K562 (cell line): ENCODE measurements around the gene LEO1. TPM values are rescaled to one million over a fixed set of nuclear protein-coding genes. Genes with fewer than 3 reads are reported as not detected.
A peak's percentile ranks its signal among the peaks of the same experiment; 100 is the strongest.

ENCODE experiments used
- EGR1 ChIP-seq: fragments of 450-650 bp; conservative IDR thresholded peaks from 2 replicates; pipeline ENCODE4 v1.6.1; 2017; ENCODE audit warnings: mild to moderate bottlenecking
- FOXA1 ChIP-seq: fragments of 450-650 bp; IDR thresholded peaks from 2 replicates; pipeline ENCODE4 v1.6.1; 2016; ENCODE audit warnings: mild to moderate bottlenecking, borderline replicate concordance
- FOXA3 ChIP-seq, 2 experiments: fragments of 450-650 bp in 1 of 2; sonication (generic) in 1 of 2; formaldehyde crosslinking; IDR thresholded peaks in 1 of 2; conservative IDR thresholded peaks in 1 of 2; 2 replicates each; pipeline versions ENCODE4 v1.4.0 to v1.8.0; 2020 to 2022; ENCODE audit warnings: mild to moderate bottlenecking in 2 of 2, missing genetic modification reagents in 1 of 2
- FOXK1 ChIP-seq: sonication (generic); formaldehyde crosslinking; IDR thresholded peaks from 2 replicates; pipeline ENCODE4 v1.8.0; 2022; ENCODE audit warnings: missing genetic modification reagents, mild to moderate bottlenecking, borderline replicate concordance
- HIVEP1 ChIP-seq: fragments of 250-450 bp; sonication (Bioruptor Pico); IDR thresholded peaks from 2 replicates; pipeline ENCODE4 v1.4.0; 2020; ENCODE audit warnings: mild to moderate bottlenecking
- HLTF ChIP-seq: fragments of 450-650 bp; IDR thresholded peaks from 2 replicates; pipeline ENCODE4 v1.6.1; 2016
- KAT2B ChIP-seq: IDR thresholded peaks from one replicate; pipeline ENCODE4 v1.6.1; 2012; ENCODE audit warnings: low read depth, mild to moderate bottlenecking, control low read depth, inconsistent platforms, low read length, moderate library complexity
- KDM5B ChIP-seq: fragments of 200-600 bp; sonication (generic); IDR thresholded peaks from 2 replicates; pipeline ENCODE4 v1.6.1; 2012; ENCODE audit warnings: low read depth, mild to moderate bottlenecking, moderate library complexity, low read length, control low read depth, inconsistent platforms; ENCODE audit not compliant: insufficient replicate concordance
- PYGO2 ChIP-seq: fragments of 450-650 bp; IDR thresholded peaks from 2 replicates; pipeline ENCODE4 v1.6.1; 2016; ENCODE audit warnings: mild to moderate bottlenecking, missing genetic modification characterization, moderate library complexity, missing compliant biosample characterization
- SMARCC2 ChIP-seq: fragments of 450-650 bp; IDR thresholded peaks from 2 replicates; pipeline ENCODE4 v1.6.1; 2017; ENCODE audit warnings: antibody characterized with exemption, moderate library complexity, mild to moderate bottlenecking, low read depth
- SMARCE1 ChIP-seq: fragments of 450-650 bp; IDR thresholded peaks from 2 replicates; pipeline ENCODE4 v1.7.1; 2016; ENCODE audit warnings: mild to moderate bottlenecking
- TBP ChIP-seq: optimal IDR thresholded peaks from 2 replicates; pipeline ENCODE3; 2011; ENCODE audit warnings: low read depth, low read length, improper control_type of control experiment
- TSC22D4 ChIP-seq: fragments of 450-650 bp; IDR thresholded peaks from 2 replicates; pipeline ENCODE4 v1.6.1; 2016; ENCODE audit warnings: missing genetic modification characterization, missing biosample characterization, control low read depth
- ZBED1 ChIP-seq: IDR thresholded peaks from 2 replicates; pipeline ENCODE4 v1.6.1; 2014
- ZNF121 ChIP-seq: sonication (generic); formaldehyde crosslinking; conservative IDR thresholded peaks from 2 replicates; pipeline ENCODE4 v1.8.0; 2022; ENCODE audit warnings: missing genetic modification reagents
- ZNF165 ChIP-seq: fragments of 250-450 bp; sonication (Bioruptor Pico); IDR thresholded peaks from 2 replicates; pipeline ENCODE4 v1.4.0; 2020; ENCODE audit warnings: borderline replicate concordance
- ZNF174 ChIP-seq: fragments of 250-450 bp; sonication (Bioruptor Pico); IDR thresholded peaks from 2 replicates; pipeline ENCODE4 v1.4.0; 2020; ENCODE audit warnings: mild to moderate bottlenecking
- ZNF41 ChIP-seq: fragments of 250-450 bp; sonication (Bioruptor Pico); conservative IDR thresholded peaks from 2 replicates; pipeline ENCODE4 v1.4.0; 2020; ENCODE audit warnings: mild to moderate bottlenecking
- ZNF436 ChIP-seq: fragments of 250-450, 450-650 bp; sonication (Bioruptor Pico); formaldehyde crosslinking; IDR thresholded peaks from 2 replicates; pipeline ENCODE4 v1.7.0; 2020; ENCODE audit warnings: mild to moderate bottlenecking
- ZNF445 ChIP-seq: fragments of 250-450 bp; sonication (Bioruptor Pico); IDR thresholded peaks from 2 replicates; pipeline ENCODE4 v1.4.0; 2020; ENCODE audit warnings: low read depth, mild to moderate bottlenecking, moderate library complexity
- polyA plus RNA-seq, 8 experiments: library from polyadenylated mRNA; depleted of rRNA in 4 of 8; stranded (reverse) in 5 of 8; unstranded in 3 of 8; fragments of >200 nt; fragmentation: Nextera tagmentation in 2 of 8; fragmentation: Illumina TruSeq in 1 of 8; extraction: Ambion mirVana in 2 of 8; extraction: Trizol in 1 of 8; gene quantifications; 2 replicates each; pipeline versions ENCODE4 v1.2.1 to v1.2.3, GENCODE V29; 2011 to 2014; ENCODE audit warnings: inconsistent platforms in 1 of 8, missing spikeins in 1 of 8
- total RNA-seq, 7 experiments: library from RNA; depleted of rRNA in 6 of 7; stranded (reverse); fragments of >200 nt in 6 of 7; fragmentation: Illumina TruSeq in 2 of 7; extraction: Trizol in 2 of 7; gene quantifications; 2 replicates each; pipeline versions ENCODE4 v1.2.1 to v1.2.3, GENCODE V29; 2011 to 2021; ENCODE audit warnings: low replicate concordance in 1 of 7
- TF ChIP-seq, protein P1 (sequence below): fragments of 450-650 bp; conservative IDR thresholded peaks from 2 replicates; pipeline ENCODE4 v1.6.1; 2016; ENCODE audit warnings: missing genetic modification characterization, low read depth, mild to moderate bottlenecking, missing compliant biosample characterization, moderate library complexity
- TF ChIP-seq, protein P2 (sequence below): sonication (generic); formaldehyde crosslinking; IDR thresholded peaks from 2 replicates; pipeline ENCODE4 v1.8.0; 2022; ENCODE audit warnings: mild to moderate bottlenecking, missing genetic modification reagents
- TF ChIP-seq, protein P3 (sequence below), 2 experiments: IDR thresholded peaks; 2 replicates each; pipeline ENCODE4 v1.6.1; 2011; ENCODE audit warnings: borderline replicate concordance in 1 of 2, control low read depth in 1 of 2, low read depth in 1 of 2, low read length in 1 of 2, mild to moderate bottlenecking in 1 of 2, mixed read lengths in 1 of 2, moderate library complexity in 1 of 2; ENCODE audit not compliant: insufficient read depth in 1 of 2, insufficient read length in 1 of 2, poor library complexity in 1 of 2, severe bottlenecking in 1 of 2; ENCODE audit errors: extremely low read depth in 1 of 2

Gene LEO1
- total and polyA plus RNA-seq, 9 of the 15 experiments (the other 6 are each of a cell fraction or from before 2014, with no cell fraction given): 8.4 to 48.3 (median 37.9) TPM

DNA sequence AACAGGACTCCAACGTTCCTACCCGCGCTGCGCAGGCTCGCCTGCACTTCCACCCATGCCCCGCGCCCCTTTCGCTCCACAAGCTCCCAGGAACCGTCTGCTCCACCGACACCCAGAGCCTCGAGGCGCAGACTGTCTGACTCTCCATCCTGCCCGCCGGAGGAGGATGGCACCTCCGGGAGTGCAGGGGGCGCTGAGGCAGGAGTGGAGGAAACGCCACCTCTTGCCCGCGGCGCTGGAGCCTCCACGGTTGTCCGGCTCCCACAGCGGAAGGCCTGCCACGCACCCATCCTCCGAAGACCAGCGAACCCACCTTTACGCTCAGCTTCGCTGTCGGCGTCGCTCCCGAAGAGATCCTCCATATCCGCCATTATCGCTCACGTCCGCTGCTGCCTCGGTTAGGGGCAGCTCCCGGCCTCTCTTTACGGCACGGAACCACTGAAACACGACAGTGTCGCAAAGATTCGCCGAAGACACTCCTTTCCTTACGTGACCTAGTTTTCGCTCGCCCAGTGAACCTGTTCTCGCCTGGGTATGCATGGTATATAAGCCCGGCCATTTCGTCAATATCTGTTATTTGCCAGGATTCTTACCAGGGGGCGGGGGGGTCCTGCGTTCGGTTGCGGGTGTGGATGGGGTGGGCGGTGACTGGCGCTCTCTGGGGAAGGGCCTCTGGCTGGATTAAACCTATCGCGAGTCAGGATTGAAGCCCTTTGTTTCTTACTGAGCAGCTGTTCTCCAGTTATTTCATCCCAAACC lies at the start of gene LEO1 (continued):
- TF ChIP-seq ZNF174 (CRISPR knock-in tag) (no peak), FOXK1 (CRISPR knock-in tag) (no peak; the same call in 1 of the 2 replicates), KDM5B (peak; percentile 74), ZNF121 (no peak), SMARCC2 (0 out of 2 replicates have a peak, but pooled peaks have one; percentile 23), TSC22D4 (tag) (no peak), ZNF41 (no peak), PYGO2 (no peak), ZNF165 (CRISPR knock-in tag) (no peak), HIVEP1 (no peak), EGR1 (no peak), TBP (peak; percentile 89), FOXA3 (CRISPR knock-in tag; conservative IDR thresholded peaks at IDR 0.05 in 1 of 2, IDR thresholded peaks at IDR 0.05 in 1 of 2) (no peak), HLTF (0 out of 2 replicates have a peak, but pooled peaks have one; percentile 53), FOXA1 (no peak), KAT2B (no peak), ZNF445 (no peak), SMARCE1 (no peak), ZNF436 (no peak), ZBED1 (peak; percentile 60)
- TF ChIP-seq, protein P1, sequence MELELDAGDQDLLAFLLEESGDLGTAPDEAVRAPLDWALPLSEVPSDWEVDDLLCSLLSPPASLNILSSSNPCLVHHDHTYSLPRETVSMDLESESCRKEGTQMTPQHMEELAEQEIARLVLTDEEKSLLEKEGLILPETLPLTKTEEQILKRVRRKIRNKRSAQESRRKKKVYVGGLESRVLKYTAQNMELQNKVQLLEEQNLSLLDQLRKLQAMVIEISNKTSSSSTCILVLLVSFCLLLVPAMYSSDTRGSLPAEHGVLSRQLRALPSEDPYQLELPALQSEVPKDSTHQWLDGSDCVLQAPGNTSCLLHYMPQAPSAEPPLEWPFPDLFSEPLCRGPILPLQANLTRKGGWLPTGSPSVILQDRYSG (tag): no peak
- TF ChIP-seq, protein P2, sequence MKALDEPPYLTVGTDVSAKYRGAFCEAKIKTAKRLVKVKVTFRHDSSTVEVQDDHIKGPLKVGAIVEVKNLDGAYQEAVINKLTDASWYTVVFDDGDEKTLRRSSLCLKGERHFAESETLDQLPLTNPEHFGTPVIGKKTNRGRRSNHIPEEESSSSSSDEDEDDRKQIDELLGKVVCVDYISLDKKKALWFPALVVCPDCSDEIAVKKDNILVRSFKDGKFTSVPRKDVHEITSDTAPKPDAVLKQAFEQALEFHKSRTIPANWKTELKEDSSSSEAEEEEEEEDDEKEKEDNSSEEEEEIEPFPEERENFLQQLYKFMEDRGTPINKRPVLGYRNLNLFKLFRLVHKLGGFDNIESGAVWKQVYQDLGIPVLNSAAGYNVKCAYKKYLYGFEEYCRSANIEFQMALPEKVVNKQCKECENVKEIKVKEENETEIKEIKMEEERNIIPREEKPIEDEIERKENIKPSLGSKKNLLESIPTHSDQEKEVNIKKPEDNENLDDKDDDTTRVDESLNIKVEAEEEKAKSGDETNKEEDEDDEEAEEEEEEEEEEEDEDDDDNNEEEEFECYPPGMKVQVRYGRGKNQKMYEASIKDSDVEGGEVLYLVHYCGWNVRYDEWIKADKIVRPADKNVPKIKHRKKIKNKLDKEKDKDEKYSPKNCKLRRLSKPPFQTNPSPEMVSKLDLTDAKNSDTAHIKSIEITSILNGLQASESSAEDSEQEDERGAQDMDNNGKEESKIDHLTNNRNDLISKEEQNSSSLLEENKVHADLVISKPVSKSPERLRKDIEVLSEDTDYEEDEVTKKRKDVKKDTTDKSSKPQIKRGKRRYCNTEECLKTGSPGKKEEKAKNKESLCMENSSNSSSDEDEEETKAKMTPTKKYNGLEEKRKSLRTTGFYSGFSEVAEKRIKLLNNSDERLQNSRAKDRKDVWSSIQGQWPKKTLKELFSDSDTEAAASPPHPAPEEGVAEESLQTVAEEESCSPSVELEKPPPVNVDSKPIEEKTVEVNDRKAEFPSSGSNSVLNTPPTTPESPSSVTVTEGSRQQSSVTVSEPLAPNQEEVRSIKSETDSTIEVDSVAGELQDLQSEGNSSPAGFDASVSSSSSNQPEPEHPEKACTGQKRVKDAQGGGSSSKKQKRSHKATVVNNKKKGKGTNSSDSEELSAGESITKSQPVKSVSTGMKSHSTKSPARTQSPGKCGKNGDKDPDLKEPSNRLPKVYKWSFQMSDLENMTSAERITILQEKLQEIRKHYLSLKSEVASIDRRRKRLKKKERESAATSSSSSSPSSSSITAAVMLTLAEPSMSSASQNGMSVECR: peak; percentile 59; the same call in 1 of the 2 replicates
- TF ChIP-seq, protein P3, sequence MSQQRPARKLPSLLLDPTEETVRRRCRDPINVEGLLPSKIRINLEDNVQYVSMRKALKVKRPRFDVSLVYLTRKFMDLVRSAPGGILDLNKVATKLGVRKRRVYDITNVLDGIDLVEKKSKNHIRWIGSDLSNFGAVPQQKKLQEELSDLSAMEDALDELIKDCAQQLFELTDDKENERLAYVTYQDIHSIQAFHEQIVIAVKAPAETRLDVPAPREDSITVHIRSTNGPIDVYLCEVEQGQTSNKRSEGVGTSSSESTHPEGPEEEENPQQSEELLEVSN (IDR thresholded peaks at IDR 0.05; ENCODE audit: borderline replicate concordance in 1 of 2, extremely low read depth in 1 of 2, insufficient read depth in 1 of 2, insufficient read length in 1 of 2, low read depth in 1 of 2, low read length in 1 of 2, poor library complexity in 1 of 2, severe bottlenecking in 1 of 2): peak in 1 of 2 experiments; percentile 48
